Activated naive CD8-positive, alpha-beta T cell treated with anti-CD3 and anti-CD28 coated beads, Interleukin-2, amount 50 U/mL, for 16 hours (primary cell): Measurements from ENCODE around the gene BBS9.

Experiments used
- DNase-seq: peaks from one replicate; pipeline ENCODE4 v3.0.0-alpha.2; 2020; ENCODE audit warnings: low read depth, low spot score

Gene BBS9

DNA sequence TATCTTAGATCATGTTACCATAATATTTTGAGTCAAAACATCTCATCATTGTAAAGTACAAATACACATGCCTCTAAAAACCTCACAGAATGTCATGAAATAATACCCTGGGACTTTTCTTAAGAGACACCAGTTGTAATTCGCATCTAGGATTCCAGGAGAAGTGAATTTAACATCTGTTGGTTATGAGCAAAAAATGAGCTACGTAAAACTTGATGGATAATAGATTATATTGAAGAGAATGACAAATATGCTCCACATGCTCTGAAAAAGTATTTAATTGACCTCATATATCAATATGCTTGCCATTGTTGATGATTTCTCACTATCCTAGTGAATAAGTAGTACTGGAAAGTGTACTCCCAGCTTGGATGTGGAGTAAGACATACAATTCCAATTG lies 227.0 kb downstream of the BBS9 start:
- no peak for DNase-seq

DNA sequence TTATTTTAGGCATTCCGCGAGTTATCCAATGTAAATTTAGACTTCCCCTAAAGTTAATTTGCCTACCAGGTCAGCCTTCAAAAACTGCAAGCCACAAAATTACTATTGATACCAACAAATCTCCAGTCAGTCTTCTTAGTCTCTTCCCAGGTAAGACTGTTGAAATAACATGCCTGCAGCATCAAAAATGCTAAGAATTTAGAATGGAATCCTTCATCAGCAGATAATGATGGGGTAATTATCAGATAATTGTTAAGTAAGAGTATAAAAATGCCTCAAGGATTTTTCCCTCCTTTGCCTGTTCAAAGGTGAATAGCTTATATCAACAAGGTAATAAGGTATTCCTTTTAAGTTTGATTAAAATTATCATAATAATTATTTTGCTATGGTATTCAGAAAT lies 228.5 kb downstream of the BBS9 start:
- DNase-seq: no peak

DNA sequence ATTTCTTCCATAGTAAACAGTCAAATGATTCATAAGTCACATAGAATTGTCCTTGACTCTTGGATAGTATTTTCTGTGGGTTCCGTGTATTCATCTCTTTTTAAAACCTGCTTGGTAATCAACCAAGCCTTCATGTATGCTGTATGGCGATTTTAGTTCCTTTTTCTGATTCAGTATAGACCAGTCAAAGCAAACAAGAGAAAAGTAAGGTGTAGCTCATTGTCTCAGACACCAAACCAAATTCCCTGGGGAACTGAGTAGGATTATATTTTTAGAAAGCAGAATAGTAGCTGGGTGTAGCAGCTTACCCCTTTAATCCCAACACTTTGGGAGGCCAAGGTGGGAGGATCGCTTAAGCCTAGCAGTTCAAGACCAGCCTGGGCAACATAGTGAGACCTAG lies 240.5 kb downstream of the BBS9 start:
- no peak for DNase-seq

DNA sequence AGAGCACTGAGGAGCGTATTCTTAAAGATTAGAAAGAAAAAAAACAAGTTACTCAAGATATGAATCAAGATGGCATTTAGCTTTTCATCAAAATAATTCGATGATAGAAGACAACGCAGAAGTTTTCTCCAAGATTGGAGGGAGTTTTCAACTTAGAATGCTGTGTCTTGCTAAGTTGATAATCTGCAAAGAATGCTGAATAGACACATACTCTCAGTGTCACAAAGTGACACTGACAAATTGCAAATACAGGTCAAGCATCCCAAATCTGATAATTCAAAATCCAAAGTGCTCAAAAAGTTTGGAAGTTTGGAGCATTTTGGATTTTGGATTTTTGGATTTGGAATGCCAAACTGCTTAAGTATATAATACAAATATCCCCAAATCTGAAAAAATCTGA lies 243.8 kb downstream of the BBS9 start:
- no peak for DNase-seq

DNA sequence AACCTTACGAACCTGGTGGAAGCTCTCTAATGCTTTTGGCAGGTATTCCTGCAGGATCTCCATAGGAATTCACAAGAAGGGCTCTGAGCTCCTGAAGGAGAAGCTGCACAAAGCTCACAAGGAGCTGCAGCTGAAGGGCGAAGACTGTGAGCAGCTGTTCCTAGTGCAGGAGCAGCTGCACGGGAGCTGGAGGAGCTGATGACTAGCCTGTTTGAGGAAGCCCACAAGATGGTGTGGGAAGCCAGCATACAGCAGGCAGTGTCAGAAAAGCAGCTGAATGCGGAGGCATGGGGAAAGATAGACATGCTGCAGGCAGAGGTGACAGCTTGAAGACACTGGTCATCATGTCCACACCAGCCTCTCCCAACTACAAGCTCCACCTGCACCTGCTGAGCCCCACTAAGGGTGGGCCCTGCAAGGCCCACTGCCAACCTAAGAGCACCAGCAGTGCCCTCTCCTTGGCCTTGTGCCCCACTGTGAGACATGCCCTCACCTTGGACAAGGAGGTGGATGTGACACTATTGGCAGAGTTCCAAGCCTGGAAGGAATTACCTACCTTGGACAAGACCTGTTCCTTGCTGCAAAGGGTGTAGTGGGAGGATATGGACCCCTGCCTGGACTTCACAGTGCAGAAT lies 250.6 kb downstream of the BBS9 start:
- no peak for DNase-seq

DNA sequence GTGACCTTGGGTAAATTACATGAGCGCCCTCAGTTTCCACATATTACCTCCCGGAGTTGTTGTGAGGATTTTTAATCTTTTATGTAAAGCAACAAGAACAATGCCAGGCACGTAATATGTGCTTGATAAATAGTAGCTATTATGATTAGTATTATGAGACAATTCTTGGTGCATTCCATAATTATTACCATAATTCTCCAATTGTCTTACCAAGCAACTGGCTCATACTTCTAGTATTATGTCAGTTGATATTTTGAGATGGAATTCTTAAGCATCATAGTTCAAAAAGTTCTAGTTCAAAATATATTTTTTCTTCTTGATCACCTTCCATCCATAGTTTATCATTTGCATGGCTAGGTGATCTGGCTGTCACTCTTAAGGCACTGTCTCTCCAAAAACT lies 259.0 kb downstream of the BBS9 start:
- no peak for DNase-seq

DNA sequence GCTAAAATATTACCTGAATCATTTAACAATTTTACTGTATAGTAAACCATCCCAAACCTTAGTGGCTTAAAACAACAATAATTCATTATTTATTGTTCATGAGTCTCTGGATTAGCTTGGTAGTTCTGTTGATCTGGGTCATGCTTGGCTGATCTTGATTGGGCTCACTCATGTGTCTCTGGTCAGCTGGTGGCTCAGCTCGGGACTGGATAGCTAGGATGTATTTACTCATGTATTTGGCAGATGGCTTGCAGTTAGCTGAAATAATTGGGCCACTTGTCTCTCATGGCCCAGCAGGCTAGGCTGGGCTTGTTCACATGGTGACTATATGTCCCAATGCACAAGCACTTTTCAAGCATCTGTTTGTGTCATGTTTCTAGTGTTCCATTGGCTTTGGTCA lies 262.8 kb downstream of the BBS9 start:
- DNase-seq: no peak

DNA sequence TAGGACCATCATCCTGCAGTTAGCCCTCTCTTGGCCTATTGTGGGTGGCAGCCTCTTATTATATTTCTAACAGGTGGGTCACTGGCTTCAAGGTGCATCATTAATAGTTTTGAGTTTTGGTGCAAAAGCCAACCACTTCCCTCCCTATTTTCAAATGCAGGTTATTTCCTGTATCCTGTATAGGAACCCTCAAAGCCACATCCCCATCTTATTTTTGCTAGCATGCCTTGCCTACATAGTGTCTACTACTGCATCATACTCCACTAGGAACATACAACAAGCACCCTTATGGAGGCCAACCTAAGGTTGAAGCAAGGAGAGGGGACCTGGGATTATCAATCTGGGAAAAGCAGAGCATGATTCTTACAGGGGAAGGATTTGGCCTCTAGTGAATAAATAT lies 264.4 kb downstream of the BBS9 start:
- no peak for DNase-seq

DNA sequence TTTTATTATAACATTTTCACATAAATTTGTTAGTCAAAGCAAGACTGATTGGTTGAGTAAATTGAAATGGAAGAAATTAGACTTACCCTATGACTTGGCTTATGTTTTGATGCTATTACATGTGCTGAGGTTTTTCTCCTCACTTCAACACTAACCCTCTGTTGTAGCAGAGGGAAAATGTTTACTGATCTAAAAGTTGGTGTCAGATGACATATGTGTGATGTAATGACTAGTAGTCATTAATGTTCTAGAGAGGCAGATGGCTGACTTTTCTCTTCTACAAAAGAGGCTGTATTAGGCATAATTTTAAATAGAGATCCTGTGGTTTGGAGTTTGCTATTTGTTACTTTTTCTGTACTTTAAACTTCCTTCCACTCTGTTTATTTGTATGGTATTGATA lies 266.0 kb downstream of the BBS9 start:
- no peak for DNase-seq

DNA sequence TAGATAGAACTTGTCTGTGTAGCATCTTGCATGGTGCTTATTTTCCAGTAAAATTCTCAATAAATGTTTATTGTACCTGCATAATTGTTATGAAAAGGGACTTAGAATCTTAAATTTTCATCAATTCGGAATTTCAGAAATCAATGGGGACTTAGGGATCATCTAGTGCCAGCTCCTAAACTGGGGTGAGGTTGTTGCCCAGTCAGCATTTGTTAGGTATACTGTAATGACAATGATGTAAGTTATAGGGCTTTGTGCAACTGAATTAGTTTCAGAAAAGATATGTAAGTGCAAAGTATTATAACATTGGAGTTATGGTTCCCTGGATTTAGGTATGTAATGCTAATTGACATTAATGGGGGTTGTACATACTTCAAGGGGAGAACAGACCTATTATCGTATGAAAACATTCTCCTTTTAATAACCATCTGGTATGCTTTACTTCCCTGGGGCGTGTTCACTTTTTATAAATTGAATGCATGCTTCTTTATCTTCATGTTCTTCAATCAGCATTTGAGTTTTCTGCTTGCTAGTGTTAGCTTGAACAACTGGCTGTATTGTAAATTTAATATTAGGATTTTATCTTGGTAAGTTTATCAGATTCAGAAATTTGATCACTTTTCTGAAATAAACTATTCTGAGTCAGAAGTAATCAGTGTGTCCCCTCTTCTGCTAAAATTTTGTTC lies 270.3 kb downstream of the BBS9 start:
- no peak for DNase-seq

DNA sequence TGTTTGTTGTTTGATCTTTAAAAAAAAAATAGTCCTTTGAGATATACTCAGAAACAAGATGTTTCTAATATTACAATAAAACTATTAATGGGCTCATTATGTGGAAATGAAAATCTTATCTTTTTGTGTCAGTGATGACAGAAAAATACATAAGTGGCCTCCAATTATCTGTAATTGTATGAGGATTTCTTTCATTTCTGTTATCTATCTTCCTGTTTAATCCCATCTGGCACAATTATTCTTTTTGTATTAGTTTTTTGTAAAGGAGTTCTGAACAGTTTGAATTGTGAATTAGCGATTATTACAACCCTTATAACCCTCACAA lies 270.8 kb downstream of the BBS9 start:
- DNase-seq: no peak

DNA sequence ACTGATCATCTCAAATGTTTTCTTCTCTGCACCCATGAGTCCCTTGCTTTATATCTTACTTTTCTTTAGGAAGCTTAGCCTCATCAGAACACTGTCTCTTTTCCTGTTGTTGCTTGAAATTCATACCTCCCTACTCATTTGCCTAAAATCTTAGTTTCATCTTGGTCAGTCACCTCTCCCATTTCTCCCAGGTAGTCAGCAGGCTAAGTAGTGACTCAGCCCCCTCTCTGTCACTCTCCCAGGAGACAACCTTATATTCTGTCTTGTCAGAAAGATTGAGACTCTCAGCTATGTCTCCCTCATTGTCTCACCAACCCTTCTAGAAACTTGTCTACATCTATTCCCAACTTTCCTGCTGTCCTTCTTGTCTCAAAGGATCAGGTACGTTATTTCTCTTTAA lies 280.9 kb downstream of the BBS9 start:
- no peak for DNase-seq

DNA sequence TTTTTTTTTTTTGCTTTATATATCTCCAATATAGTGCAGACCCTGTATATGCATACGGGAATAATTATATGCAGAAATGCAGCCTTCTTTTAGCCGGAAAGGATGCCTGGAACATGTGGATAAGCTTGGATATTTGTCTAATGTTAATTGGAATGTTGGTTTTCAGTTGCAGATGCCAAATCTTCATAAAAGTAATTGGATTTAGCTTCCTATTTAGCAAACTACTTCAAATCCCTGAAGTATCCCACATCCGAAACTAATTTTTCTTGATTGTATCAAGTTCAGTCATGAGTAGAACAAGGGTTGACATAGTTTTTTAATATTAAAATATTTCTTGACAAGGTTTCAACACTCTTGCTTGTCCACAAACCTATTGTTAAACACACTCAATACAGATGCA lies 281.7 kb downstream of the BBS9 start:
- no peak for DNase-seq

DNA sequence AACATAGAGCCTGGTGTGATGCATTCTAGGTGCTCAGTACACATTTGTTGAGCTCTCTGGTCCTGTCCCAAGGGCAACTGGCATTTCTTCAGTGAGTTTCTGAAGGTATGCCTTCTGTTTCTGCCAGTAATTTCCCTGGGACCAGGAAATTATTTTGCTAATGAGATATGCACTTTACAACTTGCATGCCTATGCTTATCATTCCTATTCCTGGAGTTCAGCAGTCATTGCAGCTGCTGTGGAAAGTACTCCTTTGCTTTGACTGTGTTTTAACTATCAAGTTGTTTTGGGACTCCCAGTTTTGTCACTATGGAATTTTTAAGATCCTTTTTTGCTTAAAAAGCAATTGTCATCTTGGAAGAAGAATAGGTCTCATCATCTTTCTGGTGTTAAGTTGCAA lies 283.0 kb downstream of the BBS9 start:
- DNase-seq: no peak

DNA sequence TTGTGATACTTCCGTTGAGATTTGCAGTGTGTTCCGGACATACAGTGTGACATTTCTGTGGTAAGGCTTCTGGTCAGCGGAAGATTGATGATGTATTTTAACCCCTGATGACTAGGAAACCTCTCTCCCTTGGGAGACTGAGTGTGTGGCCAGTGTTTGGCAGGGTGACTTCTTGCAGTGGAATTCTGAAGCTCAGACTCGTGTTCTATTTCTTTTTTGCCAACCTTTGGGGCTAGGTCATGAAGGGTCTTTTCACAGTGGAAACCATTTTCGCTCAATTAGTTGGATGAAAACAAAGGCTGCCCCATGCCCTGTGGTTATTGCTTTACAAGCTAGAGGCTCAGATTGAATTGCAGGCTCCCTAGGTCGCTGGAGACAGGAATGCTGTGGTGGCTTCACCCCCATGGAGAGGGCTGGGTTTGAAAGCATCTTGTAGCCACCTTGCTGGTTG lies 288.9 kb downstream of the BBS9 start:
- DNase-seq: no peak

DNA sequence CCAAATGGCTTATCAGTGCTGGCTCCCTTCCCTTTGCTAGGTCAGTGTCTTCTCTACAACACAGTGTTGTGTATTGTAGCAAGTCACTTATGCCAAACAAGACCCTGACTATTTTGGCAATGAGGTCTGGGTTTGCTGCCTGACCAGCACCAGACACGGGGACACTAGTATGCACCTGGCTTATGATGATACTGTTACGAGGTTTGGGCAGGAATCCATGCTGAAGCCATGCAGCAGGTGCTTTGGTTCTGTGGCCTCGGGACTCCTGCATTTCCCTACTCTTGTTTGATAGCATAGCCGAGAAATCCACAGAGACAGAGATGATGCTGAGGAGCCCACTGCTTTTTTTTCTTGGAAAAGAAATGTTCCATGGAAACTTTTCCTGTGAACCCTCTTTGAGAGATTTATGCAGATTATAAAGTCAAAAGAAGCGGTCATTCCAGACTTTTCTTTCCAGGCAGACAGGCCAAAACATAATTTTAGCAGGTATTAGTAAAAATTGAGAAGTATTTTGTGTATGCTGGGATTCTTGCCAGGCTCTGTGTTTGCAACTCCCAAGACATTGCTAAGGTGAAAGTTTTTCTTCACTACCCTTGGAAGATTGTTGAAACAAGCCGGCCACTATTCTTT lies 291.1 kb downstream of the BBS9 start:
- no peak for DNase-seq

DNA sequence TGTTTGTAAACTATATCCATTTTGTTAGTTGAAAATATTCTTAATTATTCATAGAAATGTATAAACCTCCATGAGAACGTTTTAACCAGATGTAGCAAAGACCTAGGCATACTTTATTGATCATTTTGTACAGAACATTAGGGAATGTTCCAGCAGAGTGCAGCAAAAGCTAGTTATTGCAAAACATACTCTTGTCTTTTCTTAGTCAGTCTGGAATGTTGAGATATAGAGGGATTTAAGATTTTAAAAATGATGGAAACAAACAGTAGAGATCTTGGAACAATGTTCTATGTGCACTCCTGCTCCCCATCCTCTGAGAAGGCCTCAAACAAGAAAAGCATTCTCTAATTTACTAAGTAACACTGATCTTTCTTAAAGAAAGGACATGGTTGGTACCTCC lies 292.1 kb downstream of the BBS9 start:
- no peak for DNase-seq

DNA sequence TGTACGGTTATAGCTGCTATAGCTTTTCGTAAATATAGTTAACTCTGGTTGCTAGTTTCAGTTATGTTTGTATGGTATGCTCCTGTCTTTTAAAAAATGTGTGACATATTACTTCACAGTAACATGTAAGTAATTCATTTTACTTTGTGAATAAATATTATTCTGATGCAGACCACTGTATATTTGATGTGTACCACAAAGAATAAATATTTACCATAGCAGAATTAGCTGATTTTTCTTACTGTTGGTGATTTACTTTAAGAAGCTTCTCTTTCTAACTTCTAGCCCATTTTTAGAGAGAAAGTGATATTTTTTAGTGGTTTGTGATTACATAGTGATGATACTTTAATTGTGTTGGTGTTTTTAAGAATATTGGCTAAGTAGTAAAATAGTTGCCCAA lies 292.8 kb downstream of the BBS9 start:
- no peak for DNase-seq

DNA sequence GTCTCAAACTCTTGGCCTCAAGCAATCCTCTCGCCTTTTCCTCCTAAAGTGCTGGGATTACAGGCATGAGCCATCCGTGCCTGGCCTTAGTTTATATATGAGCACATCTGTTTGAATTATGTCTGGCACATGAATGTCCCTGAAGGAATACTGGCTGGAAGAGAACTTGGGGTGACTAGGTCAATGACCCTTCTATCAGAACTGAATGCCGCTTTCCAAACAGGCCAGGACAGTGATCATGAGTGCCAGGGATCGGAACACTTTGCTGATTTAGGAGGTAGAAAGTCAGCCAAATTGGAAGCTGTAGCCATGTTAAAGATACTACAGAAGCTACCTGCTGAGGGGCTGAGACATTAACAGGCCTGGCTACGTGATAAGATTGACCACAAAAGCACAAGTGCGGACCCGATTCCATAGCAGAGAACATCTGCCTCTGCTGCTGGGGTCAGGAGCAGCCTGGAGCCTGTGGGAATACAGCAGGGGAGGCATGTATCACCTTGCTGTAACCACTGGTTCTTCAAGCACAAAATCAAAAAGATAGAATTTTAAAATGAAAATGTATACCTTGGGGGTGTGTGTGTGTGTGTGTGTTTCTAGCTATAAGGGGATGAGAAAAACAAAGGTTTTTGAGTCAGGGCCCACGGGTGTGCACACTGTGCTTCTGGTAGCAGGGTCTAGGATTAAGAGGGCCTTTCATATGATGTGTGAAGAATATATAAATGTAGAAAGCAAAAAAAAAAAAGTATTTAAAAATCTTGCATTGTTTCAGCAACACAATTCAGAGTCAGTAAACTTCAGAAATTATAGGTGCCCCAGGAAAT lies 293.7 kb downstream of the BBS9 start:
- no peak for DNase-seq

DNA sequence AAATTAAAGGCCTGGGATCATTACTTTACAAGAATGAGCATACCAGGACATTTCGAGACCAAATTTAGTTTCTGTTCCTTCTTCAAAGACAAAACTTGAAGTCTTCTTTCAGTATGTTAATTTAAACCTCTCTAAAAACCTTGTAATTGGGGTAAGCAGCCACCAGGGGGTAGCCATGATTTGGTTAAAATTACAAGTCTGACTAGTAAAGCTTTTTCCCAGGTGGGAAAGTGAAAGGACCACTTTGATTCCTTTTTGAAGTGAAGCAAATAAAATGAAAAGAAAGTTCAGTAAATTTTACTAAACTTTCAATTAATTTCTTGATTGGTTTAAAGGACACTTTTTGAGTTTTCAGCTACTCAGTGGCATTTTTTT lies 294.3 kb downstream of the BBS9 start:
- no peak for DNase-seq

DNA sequence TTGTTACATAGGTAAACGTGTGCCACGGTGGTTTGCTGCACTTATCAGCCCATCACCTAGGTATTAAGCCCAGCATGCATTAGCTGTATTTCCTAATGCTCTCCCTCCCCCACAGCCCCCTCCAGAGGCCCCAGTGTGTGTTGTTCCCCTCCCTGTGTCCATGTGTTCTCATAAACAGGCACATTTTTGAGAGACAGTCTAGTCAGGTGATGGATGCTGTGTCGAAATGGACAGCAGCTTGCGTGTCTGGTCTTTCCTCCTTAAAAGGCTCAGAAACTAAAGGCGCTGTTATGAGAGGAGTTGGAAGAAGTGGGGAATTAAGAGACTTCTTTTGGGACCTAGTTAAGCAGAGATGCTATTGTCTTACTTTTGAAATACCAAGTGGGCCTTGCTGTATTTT lies 296.0 kb downstream of the BBS9 start:
- DNase-seq: no peak

DNA sequence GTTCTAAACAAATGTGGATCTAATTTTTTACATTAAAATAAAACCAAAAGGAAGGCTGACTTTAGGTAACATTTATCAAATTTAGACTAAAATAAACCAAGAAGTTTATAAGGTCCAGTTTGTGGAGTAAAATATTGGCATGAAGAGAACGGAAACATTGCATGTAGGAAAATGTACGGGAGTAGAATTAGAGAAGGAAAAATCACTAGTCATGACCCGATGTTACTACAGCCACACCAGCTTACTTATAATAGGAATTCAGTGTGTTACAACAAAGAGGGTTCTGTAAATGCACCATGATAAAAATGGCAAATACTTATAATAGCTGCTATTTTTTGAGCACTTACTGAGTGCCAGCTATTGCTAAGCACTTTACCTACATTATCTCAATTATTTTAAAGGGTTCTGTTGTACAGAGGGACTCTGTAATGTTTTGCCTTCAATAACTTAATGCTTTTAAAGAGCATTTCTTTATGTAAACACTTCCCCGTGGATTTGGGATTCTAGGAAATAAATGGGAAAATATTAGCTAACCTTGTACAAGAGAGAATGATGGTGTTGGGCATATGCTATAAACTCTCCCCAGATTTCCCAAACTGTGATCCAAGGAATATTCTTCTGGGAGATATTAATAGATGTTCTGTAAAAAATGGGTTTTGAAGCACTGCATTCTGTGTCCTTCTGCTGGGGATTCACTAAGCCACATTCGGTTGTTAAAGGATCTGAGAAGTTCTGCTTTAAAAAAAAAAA lies 296.7 kb downstream of the BBS9 start:
- DNase-seq: no peak
